HG03280 (cell line): Measurements from ENCODE around the gene SPANXN5.
"Not testable (repeated sequence)": the region's sequence is repeated elsewhere in the genome, so short reads cannot be mapped to it uniquely, and the experiment has no call there.

ENCODE experiments used
- ATAC-seq: cut with Tn5 transposase; IDR thresholded peaks from one replicate; pipeline ENCODE4 v1.9.1; 2021; ENCODE audit warnings: mild to moderate bottlenecking, moderate library complexity; ENCODE audit not compliant: unreplicated experiment

The SPANXN5 gene

GRCh38 chrX:52797327-52797726, at the start of gene SPANXN5:
Gene SPANXN5, minus strand, starts transcription at chrX:52797427. Its CDS starts 79 bp downstream, at chrX:52797348.
- ATAC-seq, result not testable (repeated sequence)

DNA sequence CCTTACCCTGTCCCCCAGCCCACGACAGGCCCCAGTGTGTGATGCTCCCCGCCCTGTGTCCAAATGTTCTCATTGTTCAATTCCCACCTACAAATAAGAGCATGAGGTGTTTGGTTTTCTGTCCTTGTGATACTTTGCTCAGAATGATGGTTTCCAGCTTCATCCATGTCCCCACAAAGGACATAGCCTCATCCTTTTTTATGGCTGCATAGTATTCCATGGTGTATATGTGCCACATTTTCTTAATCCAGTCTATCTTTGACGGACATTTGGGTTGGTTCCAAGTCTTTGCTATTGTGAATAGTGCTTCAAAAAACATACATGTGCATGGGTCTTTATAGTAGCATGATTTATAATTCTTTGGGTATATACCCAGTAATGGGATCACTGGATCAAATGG, 46.4 kb upstream of the SPANXN5 start:
- not testable (repeated sequence) for ATAC-seq

DNA sequence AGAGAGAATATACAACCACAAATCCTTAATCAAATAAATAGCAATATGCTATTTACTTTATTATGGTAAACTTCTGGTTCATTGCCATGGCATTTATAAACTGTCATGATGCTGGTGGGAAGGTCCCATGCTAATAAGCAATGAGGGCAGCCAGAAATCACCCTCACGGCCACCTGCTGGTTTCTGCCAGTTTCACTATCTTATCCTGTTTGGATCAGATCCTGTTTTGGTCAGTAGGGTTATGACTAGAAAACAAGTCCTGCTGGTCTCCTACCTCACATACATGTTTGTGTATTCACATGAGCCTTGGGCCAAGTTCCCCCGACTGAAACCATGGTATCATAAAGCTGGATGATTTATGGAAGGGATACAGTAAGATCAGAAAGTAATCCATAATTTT, 41.9 kb upstream of the SPANXN5 start:
- no peak for ATAC-seq

GRCh38 chrX:52830551-52830950, 33.3 kb upstream of the SPANXN5 start:
- ATAC-seq, result no peak

GRCh38 chrX:52824608-52825007, 27.4 kb upstream of the SPANXN5 start:
- no peak for ATAC-seq

GRCh38 chrX:52821079-52821760, 24.0 kb upstream of the SPANXN5 start:
- ATAC-seq, result no peak

DNA sequence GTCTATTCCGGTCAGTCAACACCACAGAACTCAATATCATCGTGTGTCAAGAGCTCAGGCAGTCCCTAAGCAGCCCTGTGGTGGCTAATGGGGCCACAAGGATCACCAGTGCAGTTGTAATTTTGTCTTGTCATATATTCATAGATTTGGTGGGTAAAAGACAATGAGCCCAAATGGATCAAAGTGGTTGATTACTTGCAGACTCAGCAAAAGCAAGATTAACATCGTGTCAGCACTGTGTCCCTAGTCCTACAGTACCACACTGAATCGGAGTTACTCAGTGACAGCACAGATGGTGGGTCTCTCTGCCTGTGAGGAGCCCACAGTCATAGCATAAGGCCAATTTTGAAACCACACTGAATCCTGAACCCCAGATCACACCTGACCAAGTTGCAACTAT, 22.6 kb upstream of the SPANXN5 start:
- no peak for ATAC-seq

- ATAC-seq, result no peak
Measured at GRCh38 chrX:52811065-52811625, 13.9 kb upstream of the SPANXN5 start, which contains the start of gene XAGE5. Gene XAGE5, plus strand, starts transcription at chrX:52811287. Its CDS starts 1,280 bp downstream, at chrX:52812567.

DNA sequence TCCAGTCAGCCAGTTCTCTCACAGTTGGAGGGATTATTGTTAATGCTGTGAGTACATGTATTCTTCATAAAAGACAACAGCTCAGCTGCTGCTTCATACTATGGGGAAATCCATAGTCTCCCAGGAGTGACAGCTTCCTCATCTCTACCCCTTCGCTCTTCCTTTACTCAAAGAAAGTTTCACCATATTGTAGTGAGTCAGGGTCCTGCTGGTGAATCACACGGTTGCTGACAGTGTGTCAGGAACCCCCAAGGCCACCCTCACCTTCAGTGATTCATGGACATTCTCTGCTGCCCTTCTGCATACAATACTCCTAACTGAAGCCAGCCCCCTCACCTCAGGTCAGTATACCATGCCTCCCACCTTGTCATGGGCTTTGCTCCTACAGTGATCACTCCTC, 7.6 kb upstream of the SPANXN5 start:
- not testable (repeated sequence) for ATAC-seq

- ATAC-seq, result not testable (repeated sequence)
Measured at GRCh38 chrX:52773504-52773903, 23.7 kb downstream of the SPANXN5 start.

GRCh38 chrX:52765983-52766382, 31.2 kb downstream of the SPANXN5 start:
- ATAC-seq, result not testable (repeated sequence)

- not testable (repeated sequence) for ATAC-seq
Measured at GRCh38 chrX:52750952-52751351, 46.3 kb downstream of the SPANXN5 start, which contains the start of gene SSX2B. Gene SSX2B, plus strand, starts transcription at chrX:52751252. Its CDS starts 1,429 bp downstream, at chrX:52752681.
